Trophoblast cell (in vitro differentiated cells and primary cell): ENCODE results near the gene B3GALT4.
A peak's percentile ranks its signal among the peaks of the same experiment; 100 is the strongest.

Source experiments
- DNase-seq, 2 donors: peaks; one replicate each; pipeline ENCODE4 v3.0.0-alpha.2; 2016
- H2AFZ ChIP-seq: 2 replicates; pipeline ENCODE4 v1.6.1; 2013; ENCODE audit warnings: low read length, moderate library complexity, mild to moderate bottlenecking; ENCODE audit not compliant: insufficient read depth, poor library complexity
- H2AK5ac ChIP-seq: 2 replicates; pipeline ENCODE4 v1.6.1; 2013; ENCODE audit warnings: mild to moderate bottlenecking, low read length
- H2BK120ac ChIP-seq: 2 replicates; pipeline ENCODE4 v1.6.1; 2013; ENCODE audit warnings: low read length, mild to moderate bottlenecking, moderate library complexity; ENCODE audit not compliant: insufficient read depth, poor library complexity
- H2BK12ac ChIP-seq: 2 replicates; pipeline ENCODE4 v1.6.1; 2013; ENCODE audit warnings: mild to moderate bottlenecking, low read length, moderate library complexity
- H2BK5ac ChIP-seq: 2 replicates; pipeline ENCODE4 v1.6.1; 2013; ENCODE audit warnings: low read length, low read depth, moderate library complexity, mild to moderate bottlenecking; ENCODE audit not compliant: poor library complexity
- H3K14ac ChIP-seq: 2 replicates; pipeline ENCODE4 v1.6.1; 2013; ENCODE audit warnings: mild to moderate bottlenecking, low read length
- H3K18ac ChIP-seq: 2 replicates; pipeline ENCODE4 v1.6.1; 2013; ENCODE audit warnings: mild to moderate bottlenecking, low read length
- H3K23ac ChIP-seq: 2 replicates; pipeline ENCODE4 v1.6.1; 2013; ENCODE audit warnings: low read length
- H3K27ac ChIP-seq: 2 replicates; pipeline ENCODE4 v1.5.1; 2013; ENCODE audit warnings: low read depth, mild to moderate bottlenecking, inconsistent platforms, low read length, moderate library complexity
- H3K27me3 ChIP-seq: 2 replicates; pipeline ENCODE4 v1.6.1; 2013; ENCODE audit warnings: inconsistent platforms, mild to moderate bottlenecking, low read length, moderate library complexity; ENCODE audit not compliant: insufficient read depth
- H3K36me3 ChIP-seq, 2 experiments: 1 replicate in 1 of 2; 2 replicates in 1 of 2; pipeline ENCODE4 v1.6.1; 2013; ENCODE audit warnings: low read length in 2 of 2, mild to moderate bottlenecking in 2 of 2, moderate library complexity in 1 of 2; ENCODE audit not compliant: insufficient read depth in 2 of 2, control insufficient read depth in 1 of 2
- H3K4ac ChIP-seq: 2 replicates; pipeline ENCODE4 v1.6.1; 2013; ENCODE audit warnings: low read depth, mild to moderate bottlenecking, low read length, moderate library complexity
- H3K4me1 ChIP-seq, 2 experiments: 1 replicate in 1 of 2; 2 replicates in 1 of 2; pipeline ENCODE4 v1.6.1; 2013; ENCODE audit warnings: low read length in 2 of 2, mild to moderate bottlenecking in 2 of 2, moderate library complexity in 1 of 2; ENCODE audit not compliant: insufficient read depth in 2 of 2, control insufficient read depth in 1 of 2
- H3K4me2 ChIP-seq: 2 replicates; pipeline ENCODE4 v1.6.1; 2013; ENCODE audit warnings: inconsistent platforms, mild to moderate bottlenecking, low read length, moderate library complexity
- H3K4me3 ChIP-seq: 2 replicates; pipeline ENCODE4 v1.5.1; 2013; ENCODE audit warnings: mild to moderate bottlenecking, low read depth, low read length, inconsistent platforms
- H3K79me1 ChIP-seq: one replicate; pipeline ENCODE4 v1.6.1; 2013; ENCODE audit warnings: low read length
- H3K79me2 ChIP-seq: 2 replicates; pipeline ENCODE4 v1.6.1; 2013; ENCODE audit warnings: low read length, mild to moderate bottlenecking; ENCODE audit not compliant: control insufficient read depth, insufficient read depth, poor library complexity
- H3K9ac ChIP-seq: 2 replicates; pipeline ENCODE4 v1.6.1; 2013; ENCODE audit warnings: mild to moderate bottlenecking, low read length
- H3K9me3 ChIP-seq: 2 replicates; pipeline ENCODE4 v1.6.1; 2013; ENCODE audit warnings: low read depth, mild to moderate bottlenecking, control low read depth, inconsistent platforms, low read length; ENCODE audit not compliant: insufficient read depth
- H4K12ac ChIP-seq: 2 replicates; pipeline ENCODE4 v1.6.1; 2013; ENCODE audit warnings: low read depth, mild to moderate bottlenecking, low read length, moderate library complexity
- H4K8ac ChIP-seq: 2 replicates; pipeline ENCODE4 v1.6.1; 2013; ENCODE audit warnings: low read depth, mild to moderate bottlenecking, low read length, moderate library complexity
- H4K91ac ChIP-seq: one replicate; pipeline ENCODE4 v1.6.1; 2013; ENCODE audit warnings: low read depth, mild to moderate bottlenecking, low read length, moderate library complexity
- WGBS: extraction: QIAGEN DNeasy Blood & Tissue Kit; methylation state at CpG from one replicate; pipeline ENCODE4 v1.1.7; 2013; ENCODE audit warnings: missing lambda C conversion rate; ENCODE audit not compliant: insufficient read length, insufficient coverage; ENCODE audit errors: extremely low coverage; 5-methylcytosine and 5-hydroxymethylcytosine counted together

The B3GALT4 gene

GRCh38 chr6:33294086-33294823, 17.3 kb downstream of the B3GALT4 start:
- Histone ChIP-seq H3K27me3 (no peaks in the 10 kb centered on the region), H3K14ac (no peak overlapping the region), H3K18ac (peak overlapping the region; percentile 49), H3K9ac (no peak overlapping the region), H2BK12ac (no peak overlapping the region), H3K4me1 (peaks cover 11 to 22% of the 10 kb centered on the region in 2 experiments), H3K9me3 (peaks cover 1% of the 10 kb centered on the region), H3K23ac (no peak overlapping the region), H2BK120ac (no peak overlapping the region), H3K36me3 (peaks cover 39 to 49% of the 10 kb centered on the region in 2 experiments), H2AFZ (no peak overlapping the region), H4K8ac (no peak overlapping the region), H3K79me1 (peaks cover 23% of the 10 kb centered on the region), H2AK5ac (no peak overlapping the region), H3K4ac (peak overlapping the region; percentile 19), H3K4me2 (no peak overlapping the region), H4K12ac (no peak overlapping the region), H2BK5ac (no peak overlapping the region), H3K79me2 (peaks cover 22% of the 10 kb centered on the region), H3K27ac (no peak overlapping the region), H3K4me3 (no peak overlapping the region), H4K91ac (no peak overlapping the region)
- DNase-seq: no peak
- no CpG with 5 or more reads among the region's 10 CpGs for WGBS

GRCh38 chr6:33295621-33296369, 18.9 kb downstream of the B3GALT4 start:
- peaks cover 39 to 49% of the 10 kb centered on the region in 2 experiments for H3K36me3 ChIP-seq
- no peak overlapping the region for H3K9ac ChIP-seq
- no peak overlapping the region for H3K23ac ChIP-seq
- H3K27me3 ChIP-seq: no peaks in the 10 kb centered on the region
- H2BK120ac ChIP-seq: no peak overlapping the region
- peaks cover 4 to 16% of the 10 kb centered on the region in 2 experiments for H3K4me1 ChIP-seq
- H4K91ac ChIP-seq: no peak overlapping the region
- no CpG with 5 or more reads among the region's 15 CpGs for WGBS
- no peak overlapping the region for H4K12ac ChIP-seq
- no peak overlapping the region for H3K4me3 ChIP-seq
- no peak overlapping the region for H3K27ac ChIP-seq
- peak overlapping the region; percentile 38 for H3K4ac ChIP-seq
- H3K9me3 ChIP-seq: peaks cover 1% of the 10 kb centered on the region
- H4K8ac ChIP-seq: no peak overlapping the region
- no peak overlapping the region for H2BK12ac ChIP-seq
- H2BK5ac ChIP-seq: no peak overlapping the region
- no peak overlapping the region for H3K4me2 ChIP-seq
- no peak overlapping the region for H2AK5ac ChIP-seq
- H3K79me1 ChIP-seq: peaks cover 25% of the 10 kb centered on the region
- no peak overlapping the region for H3K18ac ChIP-seq
- no peak overlapping the region for H2AFZ ChIP-seq
- H3K14ac ChIP-seq: no peak overlapping the region
- H3K79me2 ChIP-seq: peaks cover 22% of the 10 kb centered on the region
- no peak for DNase-seq

GRCh38 chr6:33296797-33297405, 20.0 kb downstream of the B3GALT4 start:
- Histone ChIP-seq H3K79me1 (peaks cover 25% of the 10 kb centered on the region), H3K79me2 (peaks cover 22% of the 10 kb centered on the region), H2AK5ac (peak overlapping the region; percentile 95), H3K36me3 (peaks cover 34 to 41% of the 10 kb centered on the region in 2 experiments), H3K23ac (no peak overlapping the region), H3K9me3 (peaks cover 1% of the 10 kb centered on the region), H4K91ac (peak overlapping the region; percentile 88), H4K12ac (peak overlapping the region; percentile 89), H3K18ac (peak overlapping the region; percentile 96), H2BK5ac (peak overlapping the region; percentile 88), H3K27me3 (no peaks in the 10 kb centered on the region), H3K4me2 (peak overlapping the region; percentile 93), H4K8ac (peak overlapping the region; percentile 87), H3K9ac (peak overlapping the region; percentile 30), H3K4me3 (peak overlapping the region; percentile 52), H3K14ac (peak overlapping the region; percentile 90), H2BK120ac (peak overlapping the region; percentile 67), H3K4ac (peak overlapping the region; percentile 82), H2AFZ (peak overlapping the region; percentile 63), H3K4me1 (peaks cover 4 to 16% of the 10 kb centered on the region in 2 experiments), H3K27ac (peak overlapping the region; percentile 76), H2BK12ac (no peak overlapping the region)
- WGBS: no CpG with 5 or more reads among the region's 12 CpGs
- DNase-seq: no peak

DNA sequence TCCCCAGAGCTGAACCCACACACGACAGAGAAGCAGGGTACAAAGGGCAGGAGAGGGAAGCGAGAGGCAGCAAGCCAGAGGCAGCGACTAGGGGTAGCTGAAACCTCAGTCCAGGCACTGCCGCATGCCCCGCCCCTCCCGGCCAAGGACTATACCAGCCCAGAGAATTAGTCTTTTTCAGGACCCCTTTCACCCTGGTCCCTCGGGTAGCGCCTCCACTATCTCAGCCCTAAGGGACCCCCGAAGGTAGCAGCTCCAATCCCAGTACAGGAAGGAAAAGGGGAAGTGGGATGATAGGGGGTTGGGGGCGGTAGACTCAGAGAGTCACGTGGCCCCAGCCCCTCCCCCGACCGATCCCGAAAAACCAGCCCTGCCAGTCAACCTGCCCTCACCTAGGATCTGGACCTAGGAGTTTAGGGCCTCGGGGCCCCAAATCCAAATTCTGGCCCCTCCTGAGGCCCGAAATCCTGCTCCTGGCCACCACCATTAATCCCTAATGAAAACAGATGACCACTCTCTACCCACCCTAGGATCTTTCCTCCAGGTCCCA, 20.6 kb downstream of the B3GALT4 start:
- no peak overlapping the region for H2BK12ac ChIP-seq
- H3K9ac ChIP-seq: peak overlapping the region; percentile 30
- no peak overlapping the region for H3K23ac ChIP-seq
- H2AFZ ChIP-seq: peak overlapping the region; percentile 63
- peaks cover 25% of the 10 kb centered on the region for H3K79me1 ChIP-seq
- peaks cover 29 to 35% of the 10 kb centered on the region in 2 experiments for H3K36me3 ChIP-seq
- peak overlapping the region; percentile 93 for H3K4me2 ChIP-seq
- WGBS: no CpG with 5 or more reads among the region's 16 CpGs
- DNase-seq: peak; percentile 85 to 86
- H3K14ac ChIP-seq: peak overlapping the region; percentile 90
- H3K4ac ChIP-seq: peak overlapping the region; percentile 82
- H3K79me2 ChIP-seq: peaks cover 22% of the 10 kb centered on the region
- H3K4me1 ChIP-seq: peaks cover 4 to 16% of the 10 kb centered on the region in 2 experiments
- peak overlapping the region; percentile 88 for H2BK5ac ChIP-seq
- H3K27me3 ChIP-seq: no peaks in the 10 kb centered on the region
- H4K12ac ChIP-seq: peak overlapping the region; percentile 89
- peak overlapping the region; percentile 87 for H4K8ac ChIP-seq
- peak overlapping the region; percentile 67 for H2BK120ac ChIP-seq
- H2AK5ac ChIP-seq: peak overlapping the region; percentile 95
- peak overlapping the region; percentile 76 for H3K27ac ChIP-seq
- H3K4me3 ChIP-seq: peak overlapping the region; percentile 52
- peak overlapping the region; percentile 96 for H3K18ac ChIP-seq
- H3K9me3 ChIP-seq: peaks cover 1% of the 10 kb centered on the region
- H4K91ac ChIP-seq: peak overlapping the region; percentile 95
